Measurements from ENCODE around the gene MAGOHB. TPM values are rescaled to one million over a fixed set of nuclear protein-coding genes. Genes with fewer than 3 reads are reported as not detected.

The MAGOHB gene
- total RNA-seq (2016; rRNA removed; fragmentation: Illumina TruSeq; extraction: Trizol) = 49.8 and 84.5 TPM in 2 replicates
- 10.5 and 10.9 TPM in 2 replicates for total RNA-seq (2016; cell fraction: cytosol; rRNA removed; fragmentation: Illumina TruSeq; extraction: Trizol; ENCODE audit: low read depth)
- 55.7 and 91.3 TPM in 2 replicates for total RNA-seq (2016; cell fraction: insoluble cytoplasmic fraction; rRNA removed; fragmentation: Illumina TruSeq; extraction: Trizol)
- total RNA-seq (2016; cell fraction: membrane; rRNA removed; fragmentation: Illumina TruSeq; extraction: Trizol) = 17.1 and 20.0 TPM in 2 replicates
- total RNA-seq (2016; cell fraction: nucleus; rRNA removed; fragmentation: Illumina TruSeq; extraction: Trizol) = 33.5 and 38.7 TPM in 2 replicates
- 5.3 and 7.0 TPM in 2 replicates for polyA plus RNA-seq (2011; rRNA removed)
- polyA plus RNA-seq (2011; cell fraction: cytosol; rRNA removed) = 3.7 and 7.1 TPM in 2 replicates
- polyA plus RNA-seq (2011; cell fraction: nucleus; rRNA removed) = 6.3 and 7.9 TPM in 2 replicates
- polyA plus RNA-seq (2012) = 8.9 and 18.0 TPM in 2 replicates
- polyA plus RNA-seq (2016; cell fraction: cytosol; fragmentation: Illumina TruSeq; extraction: Trizol; ENCODE audit: low read depth) = 12.2 and 13.0 TPM in 2 replicates
- 89.7 and 106 TPM in 2 replicates for polyA plus RNA-seq (2016; cell fraction: insoluble cytoplasmic fraction; fragmentation: Illumina TruSeq; extraction: Trizol; ENCODE audit: low read depth)
- 17.7 and 17.9 TPM in 2 replicates for polyA plus RNA-seq (2016; cell fraction: membrane; fragmentation: Illumina TruSeq; extraction: Trizol; ENCODE audit: low read depth)
- 41.1 and 45.5 TPM in 2 replicates for polyA plus RNA-seq (2016; cell fraction: nucleus; fragmentation: Illumina TruSeq; extraction: Trizol; ENCODE audit: insufficient read depth, low read depth)
- polyA minus RNA-seq (2011; rRNA and poly(A)+ RNA removed; ENCODE audit: low replicate concordance) = 5.2 and 11.8 TPM in 2 replicates
- polyA minus RNA-seq (2011; cell fraction: cytosol; rRNA and poly(A)+ RNA removed) = 3.0 and 6.7 TPM in 2 replicates
- polyA minus RNA-seq (2011; cell fraction: nucleus; rRNA and poly(A)+ RNA removed) = 67.5 and 71.3 TPM in 2 replicates
- Bru-seq, nascent RNA = percentile 90 among the genes with signal in this experiment
- BruChase-seq, experiment 1, labeled RNA remaining after a 6-hour chase = percentile 75 among the genes with signal in this experiment
- BruChase-seq, experiment 2, labeled RNA remaining after a 2-hour chase = percentile 85 among the genes with signal in this experiment
- long read RNA-seq, experiment 1, transcript MAGOHB-201 (5 exons, 2,623 nt) = major isoform, 30 of 34 reads
- long read RNA-seq, experiment 1, partial matches to known transcripts = 0 of 34 reads
- long read RNA-seq, experiment 1, other reads (novel, unspliced or antisense) = 1 of 34 reads
- long read RNA-seq, experiment 2, transcript MAGOHB-201 (5 exons, 2,623 nt) = major isoform, 13 of 18 reads
- long read RNA-seq, experiment 2, partial matches to known transcripts = 1 of 18 reads
- long read RNA-seq, experiment 2, other reads (novel, unspliced or antisense) = 4 of 18 reads

DNA sequence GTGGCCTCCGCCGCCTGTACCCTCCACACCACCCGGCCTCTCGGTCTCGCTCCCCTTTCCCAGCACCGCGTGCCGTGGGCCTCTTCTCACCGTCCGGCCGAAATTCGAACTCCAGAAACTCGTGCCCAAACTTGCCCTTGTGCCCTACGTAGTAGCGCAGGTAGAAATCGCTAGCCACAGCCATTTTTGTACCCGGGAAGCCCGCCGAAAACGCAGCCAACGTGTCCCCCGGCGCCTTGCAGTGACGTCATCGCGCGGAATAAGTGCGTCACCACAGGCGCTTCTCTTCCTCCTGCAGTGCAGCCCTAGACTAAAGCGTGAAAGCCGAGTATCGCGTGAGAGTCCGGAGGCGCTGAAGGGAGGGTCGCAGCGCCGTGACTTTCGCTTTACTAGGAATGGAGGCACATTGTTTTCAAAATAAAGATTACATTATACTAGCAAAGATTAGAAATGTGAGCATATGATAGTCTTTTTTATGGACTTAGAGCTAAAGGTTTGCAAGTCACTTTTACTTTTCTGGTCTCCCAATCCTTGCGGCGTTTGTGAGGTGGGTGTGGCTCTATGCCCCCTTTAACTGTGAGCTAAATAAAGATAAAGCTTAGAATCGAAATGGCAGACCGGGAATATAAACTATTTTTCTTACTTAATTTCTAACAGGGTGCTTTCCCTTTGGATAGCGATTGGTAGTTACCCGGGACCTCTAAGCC, at the start of gene MAGOHB:
MAGOHB (minus strand) TSS at position 261 of the 707 bp plus-strand sequence; CDS start at position 184, 77 bp downstream.
- H3K4me1 ChIP-seq (ENCODE audit: insufficient read depth, low read length) = peaks cover 26% of the 10 kb centered on the region
- TSS peak; percentile 99 for BruUV-seq (replicated peaks)
- peak within 1 kb of the TSS; percentile 97 for H3K9ac ChIP-seq (ENCODE audit: insufficient read depth, low read depth, low read length)
- peaks cover 20% of the 10 kb centered on the region for H3K79me2 ChIP-seq (ENCODE audit: insufficient read depth, low read length)
- intact Hi-C loops (cut with micrococcal nuclease; ENCODE audit: unreplicated experiment) = loop anchor here (1.0 kb wide), 1 partner anchor 401 kb away; the partner anchor contains the start of gene GABARAPL1
- POLR2A ChIA-PET = interaction anchor here (0.8 kb wide), 1 partner anchor 400 kb away, joined by 3 read pairs; the partner anchor contains the start of gene GABARAPL1
- peak within 1 kb of the TSS; percentile 67 for H2AFZ ChIP-seq (ENCODE audit: low read length)
- 2% methylated on average over 39 of the region's 45 CpGs for WGBS (ENCODE audit: low lambda C conversion rate)
- H3K9me3 ChIP-seq (ENCODE audit: low read length) = no peaks in the 10 kb centered on the region
- H3K27ac ChIP-seq (ENCODE audit: extremely low read length, insufficient read depth, low read length) = peak within 1 kb of the TSS; percentile 86
- CTCF ChIA-PET (ENCODE audit: low intra/inter-chr PET ratio, low total read pairs) = no interaction called here
- H3K27me3 ChIP-seq (ENCODE audit: control insufficient read depth in 1 of 2, insufficient read depth in 2 of 2, low read length in 2 of 2) = peaks cover 0 to 2% of the 10 kb centered on the region in 2 experiments; a peak in 1 of 5 replicates
- H3K4me3 ChIP-seq (replicated peaks in 1 of 3; ENCODE audit: insufficient read depth in 1 of 3, low read depth in 2 of 3, low read length in 3 of 3) = peak within 1 kb of the TSS; percentile 89 to 97 (median 90)
- peak; percentile 98 for ATAC-seq
- no peaks in the 10 kb centered on the region for H4K20me1 ChIP-seq (ENCODE audit: insufficient read depth, low read length)
- FAIRE-seq = peak; percentile 85
- no peaks in the 10 kb centered on the region; a peak in 1 of 5 replicates for H3K36me3 ChIP-seq (replicated peaks in 1 of 2; ENCODE audit: control insufficient read depth in 1 of 2, insufficient read depth in 2 of 2, low read length in 2 of 2)
- peak within 1 kb of the TSS; percentile 70 for H3K4me2 ChIP-seq (ENCODE audit: low read depth, low read length)
- in situ Hi-C loops (cut with HindIII; ENCODE audit: extremely low pct_ligation_motif_present, low pct_unique_long_range_greater_than_20kb) = no loop called here
- DNase-seq (ENCODE audit: low spot score) = peak; percentile 92
- TF ChIP-seq, protein P1, sequence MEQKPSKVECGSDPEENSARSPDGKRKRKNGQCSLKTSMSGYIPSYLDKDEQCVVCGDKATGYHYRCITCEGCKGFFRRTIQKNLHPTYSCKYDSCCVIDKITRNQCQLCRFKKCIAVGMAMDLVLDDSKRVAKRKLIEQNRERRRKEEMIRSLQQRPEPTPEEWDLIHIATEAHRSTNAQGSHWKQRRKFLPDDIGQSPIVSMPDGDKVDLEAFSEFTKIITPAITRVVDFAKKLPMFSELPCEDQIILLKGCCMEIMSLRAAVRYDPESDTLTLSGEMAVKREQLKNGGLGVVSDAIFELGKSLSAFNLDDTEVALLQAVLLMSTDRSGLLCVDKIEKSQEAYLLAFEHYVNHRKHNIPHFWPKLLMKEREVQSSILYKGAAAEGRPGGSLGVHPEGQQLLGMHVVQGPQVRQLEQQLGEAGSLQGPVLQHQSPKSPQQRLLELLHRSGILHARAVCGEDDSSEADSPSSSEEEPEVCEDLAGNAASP (CRISPR knock-in tag; IDR thresholded peaks at IDR 0.05; ENCODE audit: borderline replicate concordance) = peak; percentile 63; the same call in 1 of the 2 replicates
- TF ChIP-seq ZNF12 (CRISPR knock-in tag; IDR thresholded peaks at IDR 0.05) (peak; percentile 54; the same call in 1 of the 2 replicates), ATF7 (IDR thresholded peaks at IDR 0.05) (peak; percentile 100), ATF7 (CRISPR knock-in tag; IDR thresholded peaks at IDR 0.05) (peak; percentile 99), HOXA3 (CRISPR knock-in tag; IDR thresholded peaks at IDR 0.05) (peak; percentile 100)
- TF ChIP-seq, protein P2, sequence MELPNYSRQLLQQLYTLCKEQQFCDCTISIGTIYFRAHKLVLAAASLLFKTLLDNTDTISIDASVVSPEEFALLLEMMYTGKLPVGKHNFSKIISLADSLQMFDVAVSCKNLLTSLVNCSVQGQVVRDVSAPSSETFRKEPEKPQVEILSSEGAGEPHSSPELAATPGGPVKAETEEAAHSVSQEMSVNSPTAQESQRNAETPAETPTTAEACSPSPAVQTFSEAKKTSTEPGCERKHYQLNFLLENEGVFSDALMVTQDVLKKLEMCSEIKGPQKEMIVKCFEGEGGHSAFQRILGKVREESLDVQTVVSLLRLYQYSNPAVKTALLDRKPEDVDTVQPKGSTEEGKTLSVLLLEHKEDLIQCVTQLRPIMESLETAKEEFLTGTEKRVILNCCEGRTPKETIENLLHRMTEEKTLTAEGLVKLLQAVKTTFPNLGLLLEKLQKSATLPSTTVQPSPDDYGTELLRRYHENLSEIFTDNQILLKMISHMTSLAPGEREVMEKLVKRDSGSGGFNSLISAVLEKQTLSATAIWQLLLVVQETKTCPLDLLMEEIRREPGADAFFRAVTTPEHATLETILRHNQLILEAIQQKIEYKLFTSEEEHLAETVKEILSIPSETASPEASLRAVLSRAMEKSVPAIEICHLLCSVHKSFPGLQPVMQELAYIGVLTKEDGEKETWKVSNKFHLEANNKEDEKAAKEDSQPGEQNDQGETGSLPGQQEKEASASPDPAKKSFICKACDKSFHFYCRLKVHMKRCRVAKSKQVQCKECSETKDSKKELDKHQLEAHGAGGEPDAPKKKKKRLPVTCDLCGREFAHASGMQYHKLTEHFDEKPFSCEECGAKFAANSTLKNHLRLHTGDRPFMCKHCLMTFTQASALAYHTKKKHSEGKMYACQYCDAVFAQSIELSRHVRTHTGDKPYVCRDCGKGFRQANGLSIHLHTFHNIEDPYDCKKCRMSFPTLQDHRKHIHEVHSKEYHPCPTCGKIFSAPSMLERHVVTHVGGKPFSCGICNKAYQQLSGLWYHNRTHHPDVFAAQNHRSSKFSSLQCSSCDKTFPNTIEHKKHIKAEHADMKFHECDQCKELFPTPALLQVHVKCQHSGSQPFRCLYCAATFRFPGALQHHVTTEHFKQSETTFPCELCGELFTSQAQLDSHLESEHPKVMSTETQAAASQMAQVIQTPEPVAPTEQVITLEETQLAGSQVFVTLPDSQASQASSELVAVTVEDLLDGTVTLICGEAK (IDR thresholded peaks at IDR 0.05) = no peak
- TF ChIP-seq, protein P2 (CRISPR knock-in tag; IDR thresholded peaks at IDR 0.05) = peak; percentile 67

Data from HepG2 (cell line).